Fibroblast of skin of left biceps (primary cell): Measurements from ENCODE around the gene STXBP2.

Experiments used
- DNase-seq, 2 experiments: peaks; one replicate each; pipeline ENCODE4 v3.0.0-alpha.2; 2013; ENCODE audit warnings: low read depth in 2 of 2

STXBP2 gene

GRCh38 chr19:7650148-7650547, 13.2 kb downstream of the STXBP2 start:
- no peak for DNase-seq

- DNase-seq: peak in 1 of 2 experiments; percentile 23
Observed at GRCh38 chr19:7652061-7652641, 15.2 kb downstream of the STXBP2 start.

- no peak for DNase-seq
Observed at GRCh38 chr19:7654401-7654800, 17.5 kb downstream of the STXBP2 start.

- no peak for DNase-seq
Observed at GRCh38 chr19:7655581-7655980, 18.7 kb downstream of the STXBP2 start.

GRCh38 chr19:7657131-7657751, 20.3 kb downstream of the STXBP2 start:
- DNase-seq: no peak

- DNase-seq: no peak
Observed at GRCh38 chr19:7658219-7658686, 21.3 kb downstream of the STXBP2 start.

- no peak for DNase-seq
Observed at GRCh38 chr19:7661744-7662538, 25.0 kb downstream of the STXBP2 start.

- no peak for DNase-seq
Observed at GRCh38 chr19:7662657-7663056, 25.7 kb downstream of the STXBP2 start.

- DNase-seq: no peak
Observed at GRCh38 chr19:7663706-7664105, 26.8 kb downstream of the STXBP2 start.

- peak; percentile 56 to 72 for DNase-seq
Observed at GRCh38 chr19:7665076-7665475, 28.2 kb downstream of the STXBP2 start.

- DNase-seq: no peak
Observed at GRCh38 chr19:7668842-7669241, 31.9 kb downstream of the STXBP2 start, which contains the start of gene RETN. TSS of gene RETN (plus strand) at chr19:7669049. CDS start at chr19:7669327, 278 bp downstream.

GRCh38 chr19:7669641-7670040, 32.7 kb downstream of the STXBP2 start:
- no peak for DNase-seq

GRCh38 chr19:7670150-7670783, 33.4 kb downstream of the STXBP2 start:
- no peak for DNase-seq

- no peak for DNase-seq
Observed at GRCh38 chr19:7670790-7671189, 33.9 kb downstream of the STXBP2 start.

GRCh38 chr19:7672522-7672921, 35.6 kb downstream of the STXBP2 start:
- no peak for DNase-seq

- DNase-seq: peak in 1 of 2 experiments; percentile 5
Observed at GRCh38 chr19:7674010-7675005, 37.4 kb downstream of the STXBP2 start.

GRCh38 chr19:7676376-7676775, 39.5 kb downstream of the STXBP2 start:
- no peak for DNase-seq

- DNase-seq: no peak
Observed at GRCh38 chr19:7676854-7677253, 39.9 kb downstream of the STXBP2 start, which contains the start of gene MCEMP1. TSS of gene MCEMP1 (plus strand) at chr19:7677090. CDS start at chr19:7677121, 31 bp downstream.

GRCh38 chr19:7677669-7678311, 40.9 kb downstream of the STXBP2 start:
- no peak for DNase-seq
